ENCODE data around the gene DNAI2. TPM values are rescaled to one million over a fixed set of nuclear protein-coding genes. Genes with fewer than 3 reads are reported as not detected.

The DNAI2 gene
- total and polyA plus RNA-seq, 7 donors: 0.10 TPM; not detected in 6

GRCh38 chr17:74342224-74342623 lies 68.2 kb downstream of the DNAI2 start:
- no peaks in the 10 kb centered on the region for H3K4me1 ChIP-seq
- H3K4me3 ChIP-seq: no peak overlapping the region
- intact Hi-C loops (cut with DNase I): no loop called here
- H3K36me3 ChIP-seq: no peaks in the 10 kb centered on the region
- no peaks in the 10 kb centered on the region for H3K9me3 ChIP-seq
- no peak for DNase-seq
- WGBS, 2 donors: 77 to 86% methylated on average over 10 of the region's 10 CpGs
- H3K27ac ChIP-seq: no peak overlapping the region
- TF ChIP-seq POLR2A (IDR thresholded peaks at IDR 0.05) (no peak), EP300 (IDR thresholded peaks at IDR 0.05) (no peak), CTCF (IDR thresholded peaks at IDR 0.05) (no peak), POLR2AphosphoS5 (IDR thresholded peaks at IDR 0.05) (no peak)
- peaks cover 0 to 49% (median 0%) of the 10 kb centered on the region in 3 donors for H3K27me3 ChIP-seq

- intact Hi-C loops (cut with DNase I): no loop called here
- H3K27me3 ChIP-seq: peaks cover 0 to 42% (median 0%) of the 10 kb centered on the region in 3 donors
Observed at GRCh38 chr17:74343121-74343520, 69.1 kb downstream of the DNAI2 start.

GRCh38 chr17:74343526-74344284 lies 69.7 kb downstream of the DNAI2 start:
- no peaks in the 10 kb centered on the region for H3K9me3 ChIP-seq
- DNase-seq: no peak
- WGBS, 2 donors: 47 to 68% methylated on average over 9 of the region's 9 CpGs
- no peak overlapping the region for H3K4me3 ChIP-seq
- H3K27ac ChIP-seq: no peak overlapping the region
- TF ChIP-seq POLR2A (IDR thresholded peaks at IDR 0.05): no peak
- TF ChIP-seq CTCF (IDR thresholded peaks at IDR 0.05): no peak
- TF ChIP-seq EP300 (IDR thresholded peaks at IDR 0.05): no peak
- TF ChIP-seq POLR2AphosphoS5 (IDR thresholded peaks at IDR 0.05): no peak
- H3K4me1 ChIP-seq: no peaks in the 10 kb centered on the region
- no peaks in the 10 kb centered on the region for H3K36me3 ChIP-seq
- peaks cover 0 to 37% (median 0%) of the 10 kb centered on the region in 3 donors for H3K27me3 ChIP-seq
- intact Hi-C loops (cut with DNase I): no loop called here

More at GRCh38 chr17:74343121-74343520, 69.1 kb downstream of the DNAI2 start:
- Histone ChIP-seq H3K9me3 (no peaks in the 10 kb centered on the region), H3K36me3 (no peaks in the 10 kb centered on the region), H3K4me3 (no peak overlapping the region), H3K4me1 (no peaks in the 10 kb centered on the region), H3K27ac (no peak overlapping the region)
- WGBS, 2 donors: 80 to 82% methylated on average over 8 of the region's 8 CpGs
- no peak for TF ChIP-seq CTCF (IDR thresholded peaks at IDR 0.05)
- TF ChIP-seq POLR2A (IDR thresholded peaks at IDR 0.05): no peak
- no peak for TF ChIP-seq POLR2AphosphoS5 (IDR thresholded peaks at IDR 0.05)
- TF ChIP-seq EP300 (IDR thresholded peaks at IDR 0.05): no peak
- DNase-seq: no peak

- Histone ChIP-seq H3K4me1 (no peaks in the 10 kb centered on the region), H3K27me3 (peaks cover 0 to 28% (median 0%) of the 10 kb centered on the region in 3 donors), H3K36me3 (no peaks in the 10 kb centered on the region), H3K4me3 (no peak overlapping the region), H3K27ac (no peak overlapping the region), H3K9me3 (no peaks in the 10 kb centered on the region)
- TF ChIP-seq POLR2AphosphoS5 (IDR thresholded peaks at IDR 0.05): no peak
- TF ChIP-seq POLR2A (IDR thresholded peaks at IDR 0.05): no peak
- no peak for TF ChIP-seq CTCF (IDR thresholded peaks at IDR 0.05)
- no peak for TF ChIP-seq EP300 (IDR thresholded peaks at IDR 0.05)
- 56 to 79% methylated on average over 21 of the region's 21 CpGs for WGBS, 2 donors
- DNase-seq: no peak
- intact Hi-C loops (cut with DNase I): no loop called here
Observed at GRCh38 chr17:74344658-74345057, 70.6 kb downstream of the DNAI2 start.

Data from sigmoid colon (tissue), 7 donors.